ENCODE results near the gene CRTC1.
"Not testable (repeated sequence)": the region's sequence is repeated elsewhere in the genome, so short reads cannot be mapped to it uniquely, and the experiment has no call there.

The CRTC1 gene

DNA sequence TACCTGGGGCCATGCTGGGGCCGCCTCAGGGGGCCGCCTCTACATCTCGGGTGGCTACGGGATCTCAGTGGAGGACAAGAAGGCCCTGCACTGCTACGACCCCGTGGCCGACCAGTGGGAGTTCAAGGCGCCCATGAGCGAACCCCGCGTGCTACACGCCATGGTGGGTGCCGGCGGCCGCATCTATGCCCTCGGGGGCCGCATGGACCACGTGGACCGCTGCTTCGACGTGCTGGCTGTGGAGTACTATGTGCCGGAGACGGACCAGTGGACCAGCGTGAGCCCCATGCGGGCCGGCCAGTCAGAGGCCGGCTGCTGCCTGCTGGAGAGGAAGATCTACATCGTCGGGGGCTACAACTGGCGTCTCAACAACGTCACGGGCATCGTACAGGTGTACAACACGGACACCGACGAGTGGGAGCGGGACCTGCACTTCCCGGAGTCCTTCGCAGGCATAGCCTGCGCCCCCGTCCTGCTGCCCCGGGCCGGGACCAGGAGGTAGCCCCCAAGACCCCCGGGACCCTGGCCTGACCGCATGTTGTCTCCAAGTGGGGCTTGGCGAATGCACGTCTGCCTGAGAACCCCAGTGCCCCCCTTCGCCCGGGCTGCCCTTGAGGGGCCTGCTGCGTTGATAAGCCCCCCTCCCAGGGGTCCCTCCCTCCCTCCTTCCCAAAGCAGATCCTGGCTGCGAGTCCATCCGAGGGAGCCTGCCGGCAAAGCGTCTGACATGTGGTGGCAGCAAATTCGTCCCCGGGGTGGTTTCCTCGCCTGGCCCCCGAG, 14.5 kb upstream of the CRTC1 start:
- no peak for DNase-seq

DNA sequence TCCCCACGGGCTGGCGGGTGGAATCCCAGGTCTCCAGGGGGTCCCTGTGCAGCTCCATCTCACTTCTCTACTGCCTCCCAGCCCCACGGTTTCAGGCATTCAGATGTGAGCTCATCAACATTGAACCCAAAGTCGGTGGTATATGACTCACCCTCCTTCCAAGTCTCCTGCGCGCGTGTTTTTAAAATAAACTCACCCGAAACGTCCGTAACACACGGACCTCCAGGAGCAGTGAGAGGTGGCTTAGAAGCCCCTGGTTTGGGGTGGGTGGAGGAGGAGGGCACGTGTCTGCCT, 14.0 kb upstream of the CRTC1 start:
- no peak for DNase-seq

GRCh38 chr19:18669883-18670282, 13.6 kb upstream of the CRTC1 start:
- no peak for DNase-seq

GRCh38 chr19:18670312-18670711, 13.2 kb upstream of the CRTC1 start:
- no peak for DNase-seq

- DNase-seq: no peak
These were observed 12.0 kb upstream of the CRTC1 start for GRCh38 chr19:18671303-18672043.

GRCh38 chr19:18672044-18672451, 11.4 kb upstream of the CRTC1 start:
- DNase-seq: peak in 1 of 14 donors; percentile 42

DNA sequence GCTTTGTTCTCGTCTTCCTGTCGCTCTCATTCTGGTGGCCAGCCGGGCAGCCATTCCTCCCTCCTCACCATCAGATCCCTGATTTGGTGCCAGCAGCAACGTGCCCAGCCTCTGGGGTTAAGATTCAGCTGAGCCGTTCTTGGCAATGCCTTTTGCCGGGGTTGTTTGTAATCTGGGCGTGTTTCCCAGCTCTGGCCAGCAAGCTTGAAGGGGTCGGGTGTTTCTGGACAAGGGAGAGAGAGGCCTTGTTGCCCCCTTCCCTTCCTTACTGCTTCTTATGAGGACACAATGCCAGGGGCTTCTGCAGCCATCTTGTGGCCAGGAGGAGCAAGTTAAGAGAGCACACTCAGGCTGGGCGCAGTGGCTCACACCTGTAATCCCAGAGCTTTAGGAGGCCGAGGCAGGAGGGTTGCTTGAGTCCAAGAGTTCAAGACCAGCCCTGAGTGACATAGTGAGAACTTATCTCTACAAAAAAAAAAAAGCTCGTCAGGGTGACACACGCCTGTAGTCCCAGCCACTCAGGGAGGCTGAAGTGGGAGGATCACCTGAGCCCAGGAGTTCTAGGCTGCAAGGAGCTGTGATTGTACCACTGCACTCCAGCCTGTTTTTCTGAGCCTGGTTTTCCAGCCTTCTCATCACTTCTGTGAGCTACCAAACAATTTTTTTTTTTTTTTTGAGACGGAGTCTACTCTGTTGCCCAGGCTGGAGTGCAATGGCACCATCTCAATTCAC, 10.7 kb upstream of the CRTC1 start:
- DNase-seq: peak in 10 of 14 donors; percentile 14 to 63 (median 34)

- peak in 8 of 14 donors; percentile 3 to 64 (median 28) for DNase-seq
These were observed 8.9 kb upstream of the CRTC1 start for GRCh38 chr19:18674616-18675015.

GRCh38 chr19:18675779-18676178, 7.7 kb upstream of the CRTC1 start:
- no peak for DNase-seq

- no peak for DNase-seq
These were observed 6.8 kb upstream of the CRTC1 start for GRCh38 chr19:18676692-18677091.

DNA sequence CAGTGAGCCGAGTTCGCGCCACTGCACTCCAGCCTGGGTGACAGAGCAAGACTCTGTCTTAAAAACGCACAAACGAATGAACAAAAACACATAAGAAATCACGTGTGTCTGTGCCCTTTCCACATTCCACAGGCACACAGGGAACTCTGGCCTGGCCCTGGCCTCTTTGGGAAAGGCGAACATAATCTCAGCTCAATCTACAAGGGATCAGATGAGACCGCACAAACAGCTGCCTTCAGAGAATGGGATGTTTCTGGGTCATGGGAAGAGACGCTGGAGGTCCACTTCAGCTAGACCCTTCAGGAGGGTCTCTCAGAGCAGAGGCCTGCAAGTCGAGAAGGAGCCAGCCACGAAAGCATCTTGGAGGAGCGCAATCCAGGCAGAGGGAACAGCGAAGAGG, 6.3 kb upstream of the CRTC1 start:
- DNase-seq: no peak

DNA sequence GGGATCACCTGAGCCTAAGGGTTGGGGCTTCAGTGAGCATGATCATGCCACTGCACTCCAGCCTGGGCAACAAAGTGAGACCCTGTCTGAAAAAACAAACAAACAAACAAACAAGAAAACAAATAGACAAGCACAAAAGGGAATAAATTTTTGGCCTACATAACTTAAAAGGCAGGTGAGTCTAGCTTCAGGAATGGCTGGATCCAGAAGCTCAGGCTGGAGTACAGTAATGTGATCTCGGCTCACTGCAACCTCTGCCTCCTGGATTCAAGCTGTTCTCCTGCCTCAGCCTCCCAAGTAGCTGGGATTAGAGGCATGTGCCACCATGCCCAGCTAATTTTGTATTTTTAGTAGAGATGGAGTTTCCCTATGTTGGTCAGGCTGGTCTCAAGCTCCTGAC, 3.3 kb upstream of the CRTC1 start:
- not testable (repeated sequence) for DNase-seq

GRCh38 chr19:18682807-18683108, 722 bp upstream of the CRTC1 start:
- DNase-seq: no peak

DNA sequence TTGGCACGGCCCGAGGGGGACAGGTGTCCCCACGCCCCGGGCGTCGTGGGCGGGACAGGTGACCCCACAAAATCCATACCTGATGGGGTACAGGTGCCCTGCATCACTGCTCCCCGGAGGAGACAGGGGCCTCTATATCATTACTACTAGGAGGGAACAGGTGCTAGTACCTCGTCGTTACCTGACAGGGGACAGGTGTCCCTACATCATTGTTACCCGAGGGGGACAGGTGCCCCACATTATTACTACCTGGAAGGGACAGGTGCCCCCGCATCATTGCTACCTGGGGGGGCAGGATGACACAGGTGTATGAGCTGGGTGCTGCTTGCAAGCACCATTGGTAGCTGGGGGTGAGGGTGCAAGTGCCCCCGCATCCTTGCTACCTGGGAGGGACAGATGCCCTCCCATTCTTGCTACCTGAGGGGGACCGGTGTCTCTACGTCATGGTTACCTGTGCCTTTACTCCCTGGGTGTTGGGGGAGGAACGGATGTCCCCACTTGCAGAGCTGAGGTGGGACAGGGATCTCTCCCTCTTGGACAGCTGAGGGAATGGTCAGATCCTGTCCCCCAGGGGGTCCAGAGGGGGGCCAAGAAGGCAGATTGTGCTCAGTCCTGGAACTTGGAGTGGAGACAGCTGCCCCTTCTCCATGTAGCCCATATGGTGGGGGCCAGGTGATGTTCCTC, 620 bp downstream of the CRTC1 start:
- no peak for DNase-seq

GRCh38 chr19:18684642-18684993, 1.1 kb downstream of the CRTC1 start:
- no peak for DNase-seq

GRCh38 chr19:18685597-18686190, 2.2 kb downstream of the CRTC1 start:
- DNase-seq: no peak

GRCh38 chr19:18687740-18688465, 4.4 kb downstream of the CRTC1 start:
- DNase-seq: no peak

GRCh38 chr19:18696023-18696422, 12.5 kb downstream of the CRTC1 start:
- no peak for DNase-seq

DNA sequence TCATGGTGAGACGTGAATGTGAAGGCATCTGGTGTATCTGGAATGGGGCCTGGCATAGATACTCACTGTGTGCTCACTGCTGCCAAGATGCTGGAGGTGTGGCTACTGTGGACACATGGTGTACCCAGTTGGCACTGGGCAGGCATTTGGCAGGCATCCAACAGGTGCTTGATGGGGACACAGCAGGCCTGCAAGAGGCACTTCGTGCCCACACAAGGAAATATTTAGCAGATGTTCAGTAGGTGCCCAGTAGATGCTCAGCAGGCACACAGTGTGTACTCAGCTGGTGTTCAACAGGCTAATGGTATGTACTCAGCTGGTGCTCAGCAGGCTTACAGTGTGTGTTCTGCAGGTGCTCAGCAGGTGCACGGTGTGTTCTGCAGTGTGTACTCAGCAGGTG, 14.2 kb downstream of the CRTC1 start:
- peak in 1 of 14 donors; percentile 83 for DNase-seq

- no peak for DNase-seq
These were observed 15.1 kb downstream of the CRTC1 start for GRCh38 chr19:18698321-18699167.

DNA sequence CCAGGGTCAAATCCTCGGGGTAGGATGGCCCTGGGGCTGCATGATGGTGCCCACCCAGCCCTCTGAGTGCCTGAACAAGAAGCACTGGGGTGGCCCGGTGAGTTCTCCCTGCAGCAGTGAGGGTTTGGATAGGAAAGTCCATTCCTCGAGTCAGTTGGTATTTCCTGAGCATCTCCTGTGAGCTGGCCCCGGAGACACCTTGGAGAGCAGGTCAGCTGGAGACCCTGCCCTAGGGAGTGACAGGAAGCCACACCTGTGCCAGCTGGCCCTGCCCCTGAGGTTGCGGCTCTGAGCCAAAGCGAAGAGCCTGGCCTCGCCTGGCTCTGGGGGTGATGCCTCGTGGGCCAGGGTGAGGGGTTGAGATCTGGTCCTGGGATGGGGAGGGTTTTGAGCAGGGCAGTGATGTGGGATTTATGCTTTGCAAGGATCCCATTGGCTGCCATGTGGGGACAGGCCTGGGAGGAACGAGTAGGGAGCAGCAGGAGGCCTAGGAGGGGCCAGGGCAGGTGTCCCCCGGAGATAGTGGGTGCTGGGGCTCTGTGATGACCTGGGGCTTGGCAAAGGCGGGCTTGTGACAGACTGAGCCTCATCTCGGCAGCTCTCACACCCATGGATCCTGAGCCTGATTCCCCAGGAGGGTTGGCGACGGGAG, 16.0 kb downstream of the CRTC1 start:
- DNase-seq: no peak
